Measurements from ENCODE around the gene ZNF444.
"Not testable (repeated sequence)": the region's sequence is repeated elsewhere in the genome, so short reads cannot be mapped to it uniquely, and the experiment has no call there.

Gene ZNF444

DNA sequence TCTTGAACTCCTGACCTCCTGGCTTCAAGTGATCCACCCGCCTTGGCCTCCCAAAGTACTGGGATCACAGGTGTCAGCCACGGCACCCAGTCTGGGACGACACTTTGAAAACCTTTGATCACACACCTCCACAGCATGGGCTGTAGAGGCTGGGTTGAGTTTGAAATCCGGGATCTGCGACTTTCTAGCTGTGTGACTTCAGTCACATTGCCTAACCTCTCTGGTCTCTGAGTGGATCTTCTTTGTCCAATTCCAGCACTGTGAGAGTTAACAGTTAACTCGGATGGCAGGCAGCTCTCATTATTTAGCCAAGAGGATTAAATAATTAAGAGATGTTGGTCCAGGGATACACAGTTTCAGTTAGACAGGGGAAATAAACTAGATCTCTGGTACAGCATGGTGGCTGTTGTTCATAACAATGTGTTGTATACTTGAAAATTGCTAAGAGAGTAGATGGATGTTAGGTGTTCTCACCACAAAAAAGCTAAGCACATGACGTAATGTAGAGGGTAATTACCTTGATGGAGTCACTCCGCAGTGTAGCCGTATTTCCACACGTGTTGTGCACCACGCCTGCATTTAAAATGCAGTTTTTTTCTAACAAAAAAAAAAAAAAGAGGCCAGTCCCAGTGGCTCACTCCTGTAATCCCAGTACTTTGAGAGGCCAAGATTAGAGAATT lies 36.6 kb downstream of the ZNF444 start:
- no peak for DNase-seq (ENCODE audit: low read depth)

DNA sequence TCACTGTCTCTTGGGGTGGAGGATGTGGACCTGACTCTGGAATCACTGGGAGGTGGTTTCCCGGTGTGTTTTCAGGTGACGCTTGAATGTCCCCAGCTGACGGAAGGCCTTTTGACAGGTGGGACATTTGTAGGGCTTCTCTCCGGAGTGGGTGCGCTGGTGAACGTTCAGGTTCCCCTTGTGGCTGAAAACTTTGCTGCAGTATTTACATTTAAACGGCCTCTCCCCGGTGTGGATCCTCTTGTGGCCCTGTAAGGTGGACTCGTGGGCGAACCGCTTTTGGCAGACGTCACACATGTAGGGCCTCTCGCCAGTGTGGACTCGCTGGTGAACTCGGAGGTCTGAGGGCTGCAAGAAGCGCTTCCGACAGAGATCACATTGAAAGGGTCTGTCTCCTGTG lies 48.7 kb downstream of the ZNF444 start:
- DNase-seq (ENCODE audit: low read depth) = no peak

DNA sequence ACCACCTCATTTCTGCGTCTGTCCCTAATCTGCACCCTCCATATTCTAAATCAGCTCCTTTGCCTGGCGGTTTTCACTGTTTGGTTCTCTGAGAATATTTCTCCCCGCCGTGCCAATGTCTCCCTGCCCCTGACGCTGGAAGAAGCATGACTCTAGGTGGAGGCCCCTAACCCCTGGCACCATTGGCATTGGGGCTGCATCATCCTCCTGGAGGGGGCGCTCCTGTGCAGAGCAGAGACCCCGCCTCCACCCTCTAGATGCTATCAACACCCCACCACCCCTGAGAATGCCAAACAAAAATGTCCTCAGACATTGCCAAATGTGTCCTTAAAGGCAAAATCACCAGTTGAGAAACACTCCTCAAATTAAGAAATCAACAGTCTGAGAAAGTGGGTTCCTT lies 50.0 kb downstream of the ZNF444 start:
- DNase-seq (ENCODE audit: low read depth) = no peak

DNA sequence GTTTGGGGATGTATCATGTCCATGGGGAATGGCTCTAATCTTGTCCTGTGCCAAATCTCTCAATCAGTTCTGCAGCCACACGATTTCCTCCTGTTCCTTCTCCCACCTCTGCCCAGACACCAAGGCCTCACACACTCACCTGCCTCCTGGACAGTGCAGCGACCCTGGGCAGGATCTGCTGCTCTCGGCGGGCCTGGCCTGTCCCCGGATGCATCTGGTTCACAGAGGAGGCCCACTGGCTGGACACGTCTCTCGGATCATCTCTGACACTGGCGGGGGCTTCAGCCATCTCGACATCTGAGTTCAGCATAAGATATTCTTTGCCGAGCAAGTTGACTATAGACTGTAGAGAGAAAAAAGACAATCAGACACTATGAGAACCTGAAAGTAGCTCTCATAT lies 50.6 kb downstream of the ZNF444 start:
- DNase-seq (ENCODE audit: low read depth) = no peak

DNA sequence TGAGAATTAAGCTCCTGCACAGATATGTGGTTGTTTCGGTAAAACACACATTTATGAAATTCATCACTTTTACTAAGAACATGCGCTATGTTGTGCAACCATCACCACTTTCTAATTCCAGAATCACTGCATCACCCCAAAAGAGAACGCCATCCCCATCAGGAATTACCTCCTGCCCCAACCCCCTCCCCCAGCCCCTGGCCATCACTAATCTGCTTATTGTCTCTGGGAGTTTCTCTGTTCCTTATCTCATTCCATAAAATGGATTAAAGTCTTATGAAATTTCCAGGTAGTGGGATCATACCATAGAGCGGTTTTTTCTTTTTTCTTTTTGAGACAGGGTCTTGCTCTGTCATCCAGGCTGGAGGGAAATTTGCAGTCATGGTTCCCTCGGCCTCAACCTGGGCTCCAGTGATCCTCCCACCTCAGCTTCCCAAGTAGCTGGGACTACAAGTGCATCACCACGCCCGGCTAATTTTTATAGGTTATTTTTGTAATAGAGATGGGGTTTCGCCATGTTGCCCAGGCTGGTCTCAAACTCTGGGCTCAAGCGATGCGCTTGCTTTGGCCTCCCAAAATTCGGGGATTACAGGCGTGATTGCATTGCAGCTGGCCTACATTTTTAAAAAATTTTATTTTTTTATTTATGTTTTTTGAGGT lies 53.0 kb downstream of the ZNF444 start:
- no peak for DNase-seq (ENCODE audit: low read depth)

DNA sequence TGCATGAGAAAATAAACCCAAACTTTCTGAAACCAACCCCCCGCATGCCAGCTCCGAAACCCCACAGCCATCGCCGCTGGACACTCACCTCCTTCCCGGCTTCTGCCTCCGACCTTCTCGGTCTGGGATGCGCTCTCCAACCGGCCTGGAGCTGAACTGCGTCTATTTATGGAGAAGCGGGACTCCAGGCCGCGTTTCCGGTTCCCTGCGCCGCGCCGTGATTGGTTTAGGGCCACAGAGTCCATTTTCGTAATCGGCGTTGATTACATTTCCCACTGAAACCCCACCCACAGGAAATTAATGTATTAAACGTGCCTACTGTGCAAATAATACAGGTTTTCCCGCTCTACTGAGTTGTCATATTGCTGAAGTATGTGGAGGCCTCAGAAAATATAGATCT lies 56.6 kb downstream of the ZNF444 start, which contains the start of gene ZSCAN5B:
Gene ZSCAN5B (minus strand): TSS at position 138 of the 400 bp plus-strand sequence. CDS start 4,731 bp downstream, outside the sequence.
- not testable (repeated sequence) for DNase-seq (ENCODE audit: low read depth)

DNA sequence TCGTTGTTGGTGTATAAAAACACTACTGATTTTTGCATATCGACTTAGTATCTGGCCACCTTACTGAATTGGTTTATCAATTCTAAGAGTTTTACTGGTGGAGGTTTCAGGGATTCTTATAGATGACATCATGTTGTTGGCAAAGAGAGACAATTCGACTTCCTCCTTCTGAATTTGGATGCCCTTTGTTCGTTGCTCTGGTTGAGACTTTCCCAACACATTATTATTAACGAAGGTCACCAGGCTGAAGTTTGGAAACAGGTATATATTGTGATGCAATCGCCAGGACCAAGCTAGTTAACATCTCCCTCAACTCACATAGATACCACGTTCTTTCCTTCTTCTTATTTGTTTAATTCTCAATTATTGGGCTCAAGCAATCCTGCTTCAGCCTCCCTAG lies 58.6 kb downstream of the ZNF444 start:
- no peak for DNase-seq (ENCODE audit: low read depth)

DNA sequence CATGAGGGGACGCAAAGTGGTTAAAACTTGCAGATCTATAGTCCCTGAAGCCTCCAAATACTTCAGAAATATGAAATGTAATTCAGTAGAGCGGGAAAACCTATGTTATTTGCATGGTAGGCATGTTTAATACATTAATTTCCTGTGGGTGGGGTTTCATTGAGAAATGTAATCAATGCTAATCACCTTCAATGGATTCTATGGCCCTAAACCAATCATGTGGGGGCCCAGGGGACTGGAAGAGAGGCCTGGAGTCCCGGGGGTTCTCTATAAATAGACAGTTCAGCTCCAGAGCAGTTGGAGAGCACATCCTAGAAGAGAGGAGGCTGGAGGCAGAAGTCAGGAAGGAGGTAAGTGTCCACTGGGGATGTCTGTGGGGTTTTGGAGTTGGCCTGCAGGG lies 60.9 kb downstream of the ZNF444 start, which contains the start of gene ZSCAN5C:
Gene ZSCAN5C (plus strand): TSS at position 301 of the 400 bp plus-strand sequence. CDS start 3,641 bp downstream, outside the sequence.
- DNase-seq (ENCODE audit: low read depth) = no peak

DNA sequence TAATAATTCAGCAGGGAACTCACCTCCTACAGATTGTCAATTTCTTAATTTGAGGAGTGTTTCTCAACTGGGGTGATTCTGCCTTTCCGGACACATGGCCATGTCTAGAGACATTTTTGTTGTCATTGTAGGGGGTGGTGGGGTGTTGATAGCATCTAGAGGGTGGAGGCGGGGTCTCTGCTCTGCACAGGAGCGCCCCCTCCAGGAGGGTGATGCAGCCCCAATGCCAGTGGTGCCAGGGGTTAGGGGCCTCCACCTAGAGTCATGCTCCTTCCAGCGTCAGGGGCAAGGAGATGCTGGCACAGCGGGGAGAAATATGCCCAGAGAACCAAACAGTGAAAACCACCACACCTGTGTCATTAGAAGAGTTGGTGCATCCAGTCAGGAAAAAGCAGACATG lies 66.5 kb downstream of the ZNF444 start:
- DNase-seq (ENCODE audit: low read depth) = not testable (repeated sequence)

DNA sequence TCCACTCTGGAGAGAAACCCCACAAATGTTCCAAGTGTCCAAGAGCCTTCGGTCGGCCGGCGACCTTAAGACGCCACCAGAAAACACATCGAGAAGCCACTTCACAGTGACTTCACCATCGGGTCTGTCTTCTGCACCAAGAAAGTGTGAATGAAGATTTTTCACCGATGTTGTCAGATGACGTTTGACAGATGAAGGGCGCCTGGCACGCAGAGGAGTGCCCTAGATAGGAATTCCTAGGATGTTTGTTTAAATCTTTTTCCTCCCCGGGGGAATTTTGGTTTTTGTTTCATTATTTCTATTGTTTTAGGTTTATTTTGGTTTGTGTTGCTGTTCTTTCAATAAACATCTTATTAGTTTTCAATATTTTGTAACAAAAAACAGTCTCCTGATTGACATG lies 68.0 kb downstream of the ZNF444 start:
- DNase-seq (ENCODE audit: low read depth) = no peak

DNA sequence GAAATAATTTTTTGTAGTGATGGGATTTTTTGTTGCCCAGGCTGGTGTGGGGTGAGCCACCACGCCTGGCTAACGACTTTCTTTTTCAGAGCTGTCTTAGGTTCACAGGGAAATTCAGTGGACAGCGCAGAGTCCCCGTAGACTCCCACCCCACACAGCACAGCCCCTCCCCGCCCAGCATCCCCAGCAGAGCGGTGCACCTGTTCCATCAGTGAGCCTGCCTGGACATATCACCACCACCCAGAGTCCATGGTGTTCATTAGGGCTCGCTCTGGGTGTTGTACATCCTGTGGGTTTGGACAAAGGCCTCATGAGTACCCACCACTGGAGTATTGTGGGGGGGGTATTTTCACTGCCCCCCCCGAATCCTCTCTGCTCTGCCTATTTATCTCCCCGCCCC lies 68.9 kb downstream of the ZNF444 start:
- not testable (repeated sequence) for DNase-seq (ENCODE audit: low read depth)
